ENCODE results near the gene PIP4P1. TPM values are rescaled to one million over a fixed set of nuclear protein-coding genes. Genes with fewer than 3 reads are reported as not detected.

The PIP4P1 gene
- total and polyA plus RNA-seq, 7 donors: 18.9 to 40.9 (median 28.0) TPM

DNA sequence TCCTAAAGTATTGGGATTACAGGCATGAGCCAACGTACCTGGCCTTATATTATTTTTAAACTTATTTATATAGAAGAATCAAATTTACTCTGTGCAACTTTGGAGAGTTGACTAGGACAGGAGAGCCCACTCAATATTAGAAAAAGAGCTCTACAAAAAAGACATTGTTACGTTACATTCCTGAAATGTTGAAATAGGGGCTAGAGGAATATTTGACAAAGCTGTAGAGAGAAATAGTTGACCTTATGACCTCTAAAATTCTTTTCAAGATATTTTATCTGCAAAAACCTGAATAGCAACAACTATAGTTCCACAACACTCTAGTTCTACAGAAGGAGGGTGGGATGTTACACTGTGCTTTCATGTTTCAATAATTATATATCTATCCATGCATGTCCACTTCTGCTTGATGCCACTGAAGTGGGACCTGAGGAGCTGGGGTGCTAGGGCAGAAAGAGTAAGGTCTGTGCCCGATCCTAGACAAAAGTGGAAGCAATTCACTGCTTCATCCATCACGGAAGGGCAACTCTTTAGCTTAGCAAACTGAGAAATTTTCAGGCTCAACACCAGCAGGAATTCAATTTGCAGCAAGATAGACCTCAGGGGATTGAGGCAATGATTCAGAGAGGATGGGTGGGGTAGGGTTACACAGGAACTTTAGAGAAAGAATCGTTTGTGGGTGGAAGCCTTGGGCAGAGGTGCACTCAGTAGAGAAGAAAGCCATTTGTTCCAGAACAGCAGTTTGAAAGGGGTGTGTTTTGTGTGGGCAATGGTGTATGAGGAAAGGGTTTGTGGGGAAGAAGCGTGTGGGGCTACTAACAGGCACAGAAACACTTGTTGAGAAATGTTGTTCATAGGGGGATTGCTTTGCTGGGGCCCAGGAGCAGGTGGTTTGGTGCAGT lies 28.1 kb upstream of the PIP4P1 start:
- Histone ChIP-seq H3K27ac (no peak overlapping the region), H3K27me3 (no peaks in the 10 kb centered on the region), H3K4me3 (no peak overlapping the region), H3K9me3 (no peaks in the 10 kb centered on the region), H3K36me3 (no peaks in the 10 kb centered on the region), H3K4me1 (no peaks in the 10 kb centered on the region)
- 52 to 65% methylated on average over 6 of the region's 6 CpGs for WGBS, 2 donors
- intact Hi-C loops (cut with DNase I): no loop called here
- TF ChIP-seq POLR2AphosphoS5 (IDR thresholded peaks at IDR 0.05): no peak
- no peak for TF ChIP-seq EP300 (IDR thresholded peaks at IDR 0.05)
- TF ChIP-seq, protein P1, sequence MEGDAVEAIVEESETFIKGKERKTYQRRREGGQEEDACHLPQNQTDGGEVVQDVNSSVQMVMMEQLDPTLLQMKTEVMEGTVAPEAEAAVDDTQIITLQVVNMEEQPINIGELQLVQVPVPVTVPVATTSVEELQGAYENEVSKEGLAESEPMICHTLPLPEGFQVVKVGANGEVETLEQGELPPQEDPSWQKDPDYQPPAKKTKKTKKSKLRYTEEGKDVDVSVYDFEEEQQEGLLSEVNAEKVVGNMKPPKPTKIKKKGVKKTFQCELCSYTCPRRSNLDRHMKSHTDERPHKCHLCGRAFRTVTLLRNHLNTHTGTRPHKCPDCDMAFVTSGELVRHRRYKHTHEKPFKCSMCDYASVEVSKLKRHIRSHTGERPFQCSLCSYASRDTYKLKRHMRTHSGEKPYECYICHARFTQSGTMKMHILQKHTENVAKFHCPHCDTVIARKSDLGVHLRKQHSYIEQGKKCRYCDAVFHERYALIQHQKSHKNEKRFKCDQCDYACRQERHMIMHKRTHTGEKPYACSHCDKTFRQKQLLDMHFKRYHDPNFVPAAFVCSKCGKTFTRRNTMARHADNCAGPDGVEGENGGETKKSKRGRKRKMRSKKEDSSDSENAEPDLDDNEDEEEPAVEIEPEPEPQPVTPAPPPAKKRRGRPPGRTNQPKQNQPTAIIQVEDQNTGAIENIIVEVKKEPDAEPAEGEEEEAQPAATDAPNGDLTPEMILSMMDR (IDR thresholded peaks at IDR 0.05): no peak
- no peak for TF ChIP-seq POLR2A (IDR thresholded peaks at IDR 0.05)
- DNase-seq: no peak

DNA sequence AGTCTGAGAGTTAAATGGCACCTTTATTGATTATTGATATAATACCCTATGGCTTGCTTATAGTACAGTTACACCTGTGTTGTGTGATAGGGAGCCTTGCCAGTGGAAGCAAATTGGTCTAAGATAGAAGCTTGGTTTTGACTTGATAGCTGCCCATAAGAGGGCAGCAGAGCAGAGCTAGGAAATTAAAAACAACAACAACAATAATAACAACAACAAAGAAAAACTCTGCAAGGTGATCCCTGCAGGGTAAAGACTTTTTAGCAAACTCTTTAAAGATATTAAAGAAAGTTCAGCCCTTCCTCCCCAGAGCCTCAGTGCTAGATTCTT lies 26.1 kb upstream of the PIP4P1 start:
- H3K27ac ChIP-seq: no peak overlapping the region
- no peak overlapping the region for H3K4me3 ChIP-seq
- intact Hi-C loops (cut with DNase I): no loop called here
- TF ChIP-seq POLR2AphosphoS5 (IDR thresholded peaks at IDR 0.05) (no peak), EP300 (IDR thresholded peaks at IDR 0.05) (no peak), POLR2A (IDR thresholded peaks at IDR 0.05) (no peak)
- TF ChIP-seq, protein P1 (IDR thresholded peaks at IDR 0.05): no peak
- no peaks in the 10 kb centered on the region for H3K9me3 ChIP-seq
- H3K36me3 ChIP-seq: no peaks in the 10 kb centered on the region
- no peak for DNase-seq
- no peaks in the 10 kb centered on the region for H3K27me3 ChIP-seq
- no peaks in the 10 kb centered on the region for H3K4me1 ChIP-seq

DNA sequence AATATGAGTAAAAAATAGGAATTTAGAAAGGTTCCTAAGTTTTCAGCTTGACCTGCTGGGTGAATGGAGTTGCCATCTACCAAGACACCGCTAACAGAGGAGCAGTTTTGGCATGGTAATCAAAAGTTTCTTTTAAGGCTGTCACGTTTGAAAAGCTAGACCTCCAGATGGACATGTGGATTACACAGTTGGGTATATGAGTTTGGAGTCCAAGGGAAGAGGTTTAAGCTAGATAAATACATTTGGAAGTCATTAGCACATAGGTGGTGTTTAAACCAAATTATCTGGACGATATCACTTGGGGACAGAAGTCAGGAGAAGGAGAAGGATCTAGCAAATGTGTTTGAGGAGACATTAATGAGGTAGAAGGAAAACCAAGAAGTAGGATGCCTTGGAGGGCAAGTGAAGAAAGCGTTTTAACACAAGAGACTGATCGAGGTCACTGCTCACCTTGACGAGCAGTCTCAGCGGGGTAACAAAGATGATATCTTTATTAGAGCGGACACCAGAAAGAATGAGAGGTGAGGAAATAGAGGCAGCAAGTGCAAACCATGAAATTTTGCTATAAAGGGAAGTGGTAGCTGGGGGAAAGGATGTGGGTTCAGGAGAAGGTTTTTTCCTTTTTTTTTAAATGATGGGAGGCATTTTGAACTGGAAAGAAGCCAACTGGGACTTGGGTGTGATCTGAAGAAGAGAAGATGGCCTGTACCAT lies 25.6 kb upstream of the PIP4P1 start:
- WGBS, 2 donors: 69 to 86% methylated on average over 8 of the region's 8 CpGs
- no peaks in the 10 kb centered on the region for H3K9me3 ChIP-seq
- H3K36me3 ChIP-seq: no peaks in the 10 kb centered on the region
- no peak for DNase-seq
- no peak for TF ChIP-seq POLR2A (IDR thresholded peaks at IDR 0.05)
- TF ChIP-seq POLR2AphosphoS5 (IDR thresholded peaks at IDR 0.05): no peak
- intact Hi-C loops (cut with DNase I): no loop called here
- no peaks in the 10 kb centered on the region for H3K4me1 ChIP-seq
- H3K27me3 ChIP-seq: no peaks in the 10 kb centered on the region
- H3K4me3 ChIP-seq: no peak overlapping the region
- H3K27ac ChIP-seq: no peak overlapping the region

DNA sequence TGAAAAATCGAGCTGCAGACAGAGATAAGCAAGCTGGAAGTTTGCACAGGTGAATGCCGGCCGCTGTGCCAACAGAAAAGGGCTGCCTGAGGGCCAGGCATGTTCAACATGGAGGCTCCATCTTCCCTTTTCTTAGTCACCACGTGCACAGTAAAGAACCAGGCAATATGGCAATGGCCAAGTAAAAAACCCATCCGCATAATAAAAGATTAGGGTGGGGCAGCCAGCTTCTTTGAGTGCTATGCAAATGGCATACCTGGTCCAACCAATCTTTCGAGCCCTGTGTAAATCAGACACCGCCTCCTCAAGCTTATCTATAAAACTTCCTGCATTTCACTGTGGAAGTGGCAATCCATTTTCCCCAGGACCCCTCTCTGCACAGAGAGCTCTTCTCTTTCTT lies 24.7 kb upstream of the PIP4P1 start:
- no peak overlapping the region for H3K4me3 ChIP-seq
- no peaks in the 10 kb centered on the region for H3K4me1 ChIP-seq
- no peaks in the 10 kb centered on the region for H3K27me3 ChIP-seq
- TF ChIP-seq POLR2A (IDR thresholded peaks at IDR 0.05): no peak
- TF ChIP-seq, protein P1 (IDR thresholded peaks at IDR 0.05): no peak
- intact Hi-C loops (cut with DNase I): no loop called here
- 55 to 72% methylated on average over 7 of the region's 7 CpGs for WGBS, 2 donors
- no peaks in the 10 kb centered on the region for H3K9me3 ChIP-seq
- no peak for DNase-seq
- H3K36me3 ChIP-seq: no peaks in the 10 kb centered on the region
- no peak overlapping the region for H3K27ac ChIP-seq

DNA sequence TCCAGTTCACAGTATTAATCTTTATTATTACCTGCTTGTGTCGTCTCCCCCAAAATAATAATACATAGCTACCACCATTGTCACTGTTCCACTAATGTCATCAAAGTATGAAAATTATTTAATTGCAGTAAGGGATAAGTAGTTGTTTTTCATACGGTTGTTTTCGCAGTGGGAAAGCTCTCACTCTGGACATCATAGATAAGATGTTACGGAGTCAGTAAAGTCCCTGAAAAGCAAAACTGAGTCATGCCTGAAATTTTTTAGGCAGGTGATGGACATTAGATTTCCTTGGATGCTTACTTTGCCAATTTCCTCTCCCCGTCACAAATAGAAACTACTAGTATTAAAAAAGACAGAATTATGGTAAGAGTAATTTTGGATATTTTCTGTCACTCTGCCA lies 21.1 kb upstream of the PIP4P1 start:
- Histone ChIP-seq H3K27me3 (no peaks in the 10 kb centered on the region), H3K4me3 (no peak overlapping the region), H3K36me3 (no peaks in the 10 kb centered on the region), H3K4me1 (peaks cover 0 to 3% (median 0%) of the 10 kb centered on the region in 4 donors), H3K27ac (no peak overlapping the region), H3K9me3 (no peaks in the 10 kb centered on the region)
- TF ChIP-seq, protein P1 (IDR thresholded peaks at IDR 0.05): no peak
- no peak for TF ChIP-seq POLR2AphosphoS5 (IDR thresholded peaks at IDR 0.05)
- no peak for TF ChIP-seq POLR2A (IDR thresholded peaks at IDR 0.05)
- no peak for TF ChIP-seq EP300 (IDR thresholded peaks at IDR 0.05)
- intact Hi-C loops (cut with DNase I): no loop called here
- DNase-seq: no peak
- WGBS, 2 donors: 91 to 93% methylated on average over 5 of the region's 5 CpGs

All from sigmoid colon (tissue), 7 donors.